ENCODE measurements around the gene NETO2.
A peak's percentile ranks its signal among the peaks of the same experiment; 100 is the strongest.

The NETO2 gene

DNA sequence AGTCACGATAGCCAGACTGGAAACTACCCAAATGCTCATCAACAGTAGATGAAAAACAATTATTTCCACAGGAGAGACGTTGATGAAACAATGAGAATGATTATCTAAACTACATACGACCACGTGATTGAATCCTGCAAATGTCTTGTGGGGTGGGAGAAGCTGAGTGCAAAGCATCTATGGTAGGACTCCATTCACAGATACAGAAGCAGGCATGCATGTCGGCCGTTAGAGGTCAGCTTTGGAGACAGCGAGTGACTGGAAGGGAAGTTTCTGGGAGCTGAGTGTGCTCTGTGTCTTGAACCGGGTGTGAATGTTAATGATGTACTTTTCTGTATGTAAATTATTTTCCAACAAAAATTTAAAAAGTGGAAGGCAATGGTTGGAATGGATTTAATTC lies 98.7 kb downstream of the NETO2 start:
- no peak for DNase-seq (ENCODE audit: low spot score)

DNA sequence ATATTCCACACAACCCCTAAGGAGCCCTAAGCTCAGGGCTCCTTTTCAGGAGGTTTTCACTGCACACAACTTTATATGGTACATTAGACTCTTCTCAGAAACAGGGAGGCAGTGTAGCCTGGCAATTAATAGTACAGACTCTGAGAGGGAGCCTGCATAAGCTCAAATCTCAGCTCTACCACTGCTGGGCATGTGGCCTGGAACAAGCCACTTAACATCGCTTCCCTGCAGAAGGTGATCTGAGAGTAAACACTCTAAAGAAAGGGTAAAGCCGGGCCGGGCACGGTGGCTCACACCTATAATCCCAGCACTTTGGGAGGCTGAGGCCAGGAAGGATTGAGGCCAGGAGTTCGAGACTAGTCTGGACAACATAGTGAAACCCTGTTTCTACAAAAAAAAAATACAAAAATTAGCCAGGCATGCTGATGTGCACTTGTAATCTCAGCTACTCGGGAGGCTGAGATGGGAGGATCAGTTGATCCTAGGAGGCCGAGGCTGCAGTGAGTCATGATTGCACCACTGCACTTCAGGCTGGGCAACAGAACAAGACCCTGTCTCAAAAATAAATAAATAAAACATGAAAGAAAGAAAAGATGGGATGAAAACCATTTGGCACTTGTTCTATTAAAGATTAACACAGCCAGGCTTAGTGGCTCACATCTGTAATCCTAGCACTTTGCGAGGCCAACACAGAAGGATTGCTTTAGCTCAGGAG lies 99.6 kb downstream of the NETO2 start:
- DNase-seq (ENCODE audit: low spot score): no peak

DNA sequence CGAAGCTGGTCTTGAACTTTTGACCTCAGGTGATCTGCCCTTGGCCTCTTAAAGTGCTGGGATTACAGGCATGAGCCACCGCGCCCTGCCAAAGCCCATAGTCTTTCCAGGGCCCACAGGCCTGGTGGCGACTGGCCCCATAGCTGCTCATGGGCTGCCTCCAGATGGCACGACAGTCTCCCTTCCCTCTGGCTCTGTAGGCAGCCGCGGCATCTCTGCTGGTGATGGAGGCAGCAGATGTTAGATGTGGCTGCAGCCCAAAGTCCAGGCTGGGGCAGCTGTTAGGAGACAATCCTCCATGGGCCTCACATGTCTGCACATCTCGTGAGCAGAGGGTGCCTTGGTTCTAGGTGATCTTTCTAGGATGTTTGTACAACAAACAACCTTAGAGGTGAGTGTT lies 100.5 kb downstream of the NETO2 start:
- no peak for DNase-seq (ENCODE audit: low spot score)

DNA sequence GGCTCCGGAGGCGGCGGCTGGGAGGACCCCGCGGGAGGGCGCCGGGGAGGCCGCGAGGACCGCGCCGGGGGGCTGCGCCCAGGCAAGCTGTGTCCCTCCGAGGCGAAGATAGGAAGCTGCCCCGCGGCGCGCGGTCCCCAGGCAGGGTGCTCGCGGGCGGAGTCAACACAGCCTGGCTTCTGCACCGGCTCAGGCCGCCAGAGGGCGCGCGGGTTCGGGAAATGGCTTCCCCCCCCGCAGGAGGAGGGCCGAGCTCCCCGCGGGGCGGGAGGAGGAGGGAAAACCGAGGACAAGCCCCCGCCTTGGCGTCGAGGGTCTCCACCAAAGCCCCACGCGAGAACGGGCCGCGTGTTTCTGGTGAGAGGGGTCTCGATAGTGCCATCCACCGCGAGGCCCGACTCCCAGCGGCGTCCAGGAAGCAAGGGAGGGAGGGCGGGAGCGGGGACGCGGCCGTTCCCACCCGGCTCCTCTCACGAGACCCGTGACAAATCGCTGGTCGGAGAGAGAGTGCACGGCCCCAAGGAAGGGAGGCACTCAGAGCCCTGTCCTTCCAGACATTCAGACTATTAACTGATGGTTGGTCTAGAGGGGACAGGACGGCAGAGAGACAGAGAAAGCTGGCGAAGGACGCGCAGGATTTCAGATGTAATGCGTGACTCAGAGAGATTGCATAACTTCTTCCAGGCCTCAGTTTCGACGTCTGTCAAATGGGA lies 105.8 kb downstream of the NETO2 start:
- DNase-seq (ENCODE audit: low spot score): peak; percentile 68

DNA sequence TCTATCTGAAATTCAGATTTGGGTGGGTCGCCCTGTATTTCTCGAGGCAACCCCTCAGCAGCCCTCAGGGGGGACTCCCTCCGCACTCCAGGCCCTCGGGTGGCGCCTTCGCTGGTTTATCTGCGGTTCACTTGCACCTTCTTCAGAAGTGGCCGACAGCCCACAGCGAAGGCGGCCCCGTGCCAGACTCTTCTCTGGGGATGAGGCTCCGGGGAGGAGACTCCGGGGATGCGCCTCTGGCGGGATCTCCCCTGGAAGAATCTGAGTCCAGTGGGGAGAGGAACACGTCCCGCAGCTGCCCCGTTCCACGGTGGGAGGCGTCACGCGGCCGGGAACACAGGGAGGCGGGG lies 106.4 kb downstream of the NETO2 start:
- peak; percentile 10 for DNase-seq (ENCODE audit: low spot score)

DNA sequence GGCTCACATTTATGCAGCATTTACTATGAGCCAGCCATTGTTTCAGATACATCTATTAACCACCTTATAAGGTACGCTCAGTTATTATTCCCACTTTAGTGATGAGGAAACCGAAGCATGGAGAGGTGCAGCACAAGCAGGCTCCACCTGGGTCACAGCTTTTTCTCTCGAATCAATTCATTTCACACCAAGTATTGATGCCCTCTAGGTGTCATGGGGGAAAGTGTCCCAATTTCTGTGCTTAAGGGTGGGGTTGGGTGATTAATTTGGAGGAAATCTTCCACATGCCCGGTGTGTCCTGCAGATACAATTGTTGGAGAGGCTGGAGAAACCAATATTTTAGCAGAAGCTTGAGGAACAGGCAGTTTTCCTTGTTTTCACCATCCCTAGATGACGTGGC lies 107.5 kb downstream of the NETO2 start:
- DNase-seq (ENCODE audit: low spot score): no peak

DNA sequence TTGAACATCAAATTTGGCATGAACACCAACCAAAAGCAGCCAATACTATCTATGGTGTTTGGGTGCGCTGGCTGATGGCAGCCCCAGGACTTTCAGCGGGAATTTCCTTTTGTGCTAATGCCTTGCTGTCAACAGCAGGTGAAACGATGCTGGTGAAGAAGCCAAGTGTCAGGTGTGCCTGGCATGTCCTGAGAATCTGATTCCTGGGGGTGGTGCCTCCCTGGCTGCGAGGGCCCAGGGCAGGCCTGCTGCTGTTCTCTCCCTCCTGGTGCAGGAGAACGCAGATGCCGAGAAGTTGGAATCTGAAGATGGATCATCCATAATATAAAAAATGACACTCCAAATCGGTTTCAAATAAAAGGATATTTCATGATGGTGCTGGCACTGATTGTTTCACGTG lies 108.3 kb downstream of the NETO2 start:
- DNase-seq (ENCODE audit: low spot score): no peak

DNA sequence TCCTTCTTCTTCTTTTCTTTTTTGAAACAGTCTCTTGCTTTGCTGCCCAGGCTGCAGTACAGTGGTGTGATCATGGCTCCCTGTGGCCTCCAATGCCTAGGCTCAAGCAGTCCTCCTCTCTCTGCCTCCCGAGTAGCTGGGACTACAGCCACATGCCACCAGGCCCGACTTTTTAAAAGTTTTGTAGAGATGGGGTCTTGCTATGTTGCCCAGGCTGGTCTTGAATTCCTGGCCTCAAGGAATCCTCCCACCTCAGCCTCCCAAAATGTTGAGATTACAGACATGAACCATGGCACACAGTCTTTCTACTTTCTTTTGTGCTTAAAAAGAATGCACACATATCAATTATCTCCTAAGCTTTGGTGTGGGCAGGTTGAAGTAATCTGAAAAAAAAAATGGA lies 109.3 kb downstream of the NETO2 start:
- DNase-seq (ENCODE audit: low spot score): no peak

DNA sequence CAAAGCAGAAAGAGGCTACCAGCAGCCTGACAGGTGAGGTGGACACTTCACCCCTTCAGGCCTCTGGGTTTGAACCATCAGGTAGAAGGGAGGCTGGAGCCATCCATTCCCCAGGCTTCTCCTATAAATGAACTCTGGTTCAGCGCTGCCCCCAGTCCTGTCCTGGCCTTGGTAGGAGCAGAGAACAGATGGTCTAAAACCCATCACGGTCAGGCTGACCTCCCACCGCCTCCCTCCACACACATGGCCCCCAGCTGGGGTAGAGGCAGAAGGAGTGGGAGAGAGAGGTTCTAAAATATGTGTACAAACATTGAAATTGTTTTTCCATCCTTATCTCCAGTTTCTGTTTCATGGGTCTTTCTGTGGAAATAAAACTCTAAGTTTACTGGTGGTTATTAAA lies 110.6 kb downstream of the NETO2 start:
- DNase-seq (ENCODE audit: low spot score): no peak

DNA sequence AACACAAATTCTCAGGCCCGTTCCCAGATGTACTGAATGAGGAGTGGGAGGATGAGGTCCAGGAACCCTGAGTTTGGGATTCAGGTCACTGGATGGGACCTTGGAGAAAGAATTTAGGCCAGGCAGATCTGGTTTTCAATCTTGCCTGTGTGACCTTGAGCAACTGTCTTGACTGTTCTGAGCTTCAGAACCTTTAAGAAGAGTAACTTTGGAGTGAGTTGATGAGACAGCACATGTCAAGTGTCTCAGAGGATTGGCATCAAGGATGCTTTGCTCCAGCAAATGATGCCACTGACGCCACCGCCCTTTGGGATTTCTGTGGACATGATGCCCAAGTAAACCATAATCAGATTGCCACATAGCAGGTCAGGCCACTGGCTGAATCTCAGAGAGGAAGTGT lies 114.0 kb downstream of the NETO2 start:
- DNase-seq (ENCODE audit: low spot score): no peak

DNA sequence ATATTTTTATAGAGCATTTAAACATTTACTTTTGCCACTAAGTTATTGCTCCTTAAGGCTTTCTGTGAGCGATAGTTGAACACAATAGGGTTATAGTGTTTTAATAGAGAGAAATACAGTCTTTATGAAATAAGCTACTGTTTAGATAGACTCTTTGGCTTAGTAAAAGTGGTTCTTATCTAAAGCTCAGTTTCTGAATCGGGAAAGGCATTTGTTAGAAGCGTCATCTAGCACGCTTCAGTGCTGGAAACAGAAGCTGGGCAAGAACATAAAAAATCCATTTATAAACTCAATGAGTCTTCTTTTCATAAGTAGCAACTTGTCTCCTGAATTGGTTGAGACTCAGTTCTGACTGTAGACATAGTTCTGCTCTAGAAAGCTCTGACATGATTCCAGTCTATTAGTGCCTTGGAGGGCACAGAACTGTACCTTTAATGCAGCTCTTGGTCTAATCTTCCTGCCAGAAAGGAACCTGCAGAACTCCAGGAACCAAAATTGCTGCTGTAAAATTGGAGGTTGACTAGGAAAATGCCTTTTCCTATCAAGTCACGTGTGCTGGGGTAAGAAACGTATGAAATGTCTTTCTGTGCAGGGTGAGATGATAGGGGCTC lies 114.9 kb downstream of the NETO2 start:
- no peak for DNase-seq (ENCODE audit: low spot score)

All from cerebellar cortex (tissue), 1 donor.